ENCODE data around the gene WWOX.

Gene WWOX

DNA sequence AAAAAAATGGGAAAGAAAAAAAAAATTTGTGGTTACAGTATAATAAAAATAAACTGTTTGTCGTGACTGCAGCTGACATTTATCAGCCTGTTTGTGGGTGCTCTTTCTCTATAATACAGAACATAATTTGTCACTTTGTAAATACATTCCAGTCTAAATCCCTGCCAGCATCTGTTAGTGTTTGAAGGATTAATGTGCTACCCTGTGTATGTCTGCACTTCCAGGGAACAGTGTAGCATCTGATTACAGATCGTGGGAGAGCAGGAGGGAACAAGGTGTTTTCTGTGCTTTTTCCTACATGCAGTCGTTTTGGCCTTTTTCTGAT is 265.1 kb downstream of the WWOX start:
- no peak for DNase-seq (ENCODE audit: low read depth in 1 of 2, low spot score in 1 of 2)
- TF ChIP-seq JUND (IDR thresholded peaks at IDR 0.05; ENCODE audit: low read depth) = no peak
- in situ Hi-C loops (cut with HindIII; ENCODE audit: low pct_unique_long_range_greater_than_20kb, low sequenced_read_pairs) = no loop called here

DNA sequence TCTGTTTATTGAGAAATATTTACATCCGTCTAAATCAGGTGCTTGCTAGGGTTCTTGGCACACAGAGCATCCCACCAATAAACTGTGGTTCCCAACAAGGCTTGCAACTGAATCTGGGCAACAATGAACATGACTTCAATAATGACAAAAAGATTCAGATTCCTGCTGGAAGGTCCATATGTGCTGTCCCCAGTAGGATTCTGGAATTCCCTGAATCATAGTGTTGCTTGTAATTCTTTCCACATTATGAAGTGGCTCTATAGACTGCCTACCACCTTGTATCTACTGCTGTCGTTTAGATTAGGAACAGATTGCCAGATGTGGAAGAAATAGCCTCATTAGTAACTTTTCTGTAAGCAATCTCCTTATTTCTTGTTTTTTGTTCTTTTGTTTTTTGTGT is 265.9 kb downstream of the WWOX start:
- TF ChIP-seq JUND (IDR thresholded peaks at IDR 0.05; ENCODE audit: low read depth) = no peak
- DNase-seq (ENCODE audit: low read depth in 1 of 2, low spot score in 1 of 2) = no peak
- in situ Hi-C loops (cut with HindIII; ENCODE audit: low pct_unique_long_range_greater_than_20kb, low sequenced_read_pairs) = no loop called here

DNA sequence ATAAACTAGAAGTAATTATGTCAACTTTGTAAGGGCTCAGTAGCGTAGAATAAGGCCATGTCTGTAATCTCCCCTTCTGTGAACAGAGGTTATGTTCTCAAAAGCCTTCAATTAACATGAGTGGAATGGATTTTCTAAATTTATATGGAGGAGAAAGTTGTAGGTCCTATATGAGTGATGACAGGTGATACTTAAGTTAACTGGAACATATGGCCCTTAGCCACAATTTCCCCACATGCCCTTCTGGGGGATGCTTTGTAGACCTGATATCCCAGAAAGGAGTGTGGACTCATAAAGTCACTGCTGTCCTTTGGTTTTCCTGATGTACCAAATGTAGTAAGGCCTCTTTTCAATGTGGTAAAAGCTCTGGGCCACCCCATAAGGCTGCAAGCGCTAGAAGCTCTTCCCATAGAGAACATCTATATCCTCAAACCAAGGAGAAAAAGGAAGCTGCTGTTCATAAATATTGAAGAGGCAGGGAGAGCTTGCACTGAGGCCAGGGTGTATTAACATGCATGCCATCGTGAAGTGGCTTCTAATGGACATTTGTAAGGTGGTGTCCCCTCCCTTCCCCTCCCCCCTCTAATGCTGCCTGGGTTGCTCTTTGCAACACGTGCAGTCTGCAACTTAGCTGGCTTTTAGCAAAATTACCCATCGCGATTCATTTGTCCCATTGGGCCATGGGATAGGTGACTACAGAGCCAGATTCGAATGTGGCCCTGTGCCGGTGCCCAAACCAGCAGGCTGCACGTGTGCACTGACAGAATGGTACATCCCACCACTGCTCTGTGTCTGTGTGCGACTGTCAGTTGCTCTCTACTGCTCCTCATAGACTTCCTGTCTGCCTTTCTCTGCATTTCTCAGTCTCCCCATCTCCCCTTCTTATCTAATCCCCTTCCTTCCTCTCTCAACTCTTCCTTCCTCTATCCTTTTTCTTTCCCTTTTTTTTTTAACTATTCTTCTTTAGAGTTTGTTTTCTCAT is 269.0 kb downstream of the WWOX start:
- in situ Hi-C loops (cut with HindIII; ENCODE audit: low pct_unique_long_range_greater_than_20kb, low sequenced_read_pairs) = no loop called here
- no peak for DNase-seq (ENCODE audit: low read depth in 1 of 2, low spot score in 1 of 2)
- no peak for TF ChIP-seq JUND (IDR thresholded peaks at IDR 0.05; ENCODE audit: low read depth)

DNA sequence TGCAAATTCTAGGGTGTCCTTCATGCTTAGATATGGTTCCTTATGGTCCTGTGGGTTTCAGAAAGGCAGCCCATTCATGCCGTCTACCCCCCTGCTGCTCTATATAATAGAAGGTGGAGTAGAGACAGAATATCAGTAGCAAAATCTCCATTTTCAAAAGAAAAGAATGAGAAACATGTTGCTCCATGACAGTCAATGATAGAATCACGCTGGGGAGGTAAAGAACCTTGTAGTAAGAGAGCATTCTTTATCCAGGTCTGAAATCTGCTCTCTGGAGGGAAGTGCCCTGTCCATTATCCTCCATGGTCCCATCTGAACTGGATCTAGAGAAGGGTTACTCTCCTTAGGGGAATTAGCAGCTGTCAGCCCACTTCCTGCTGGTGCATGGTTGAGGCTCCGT is 272.8 kb downstream of the WWOX start:
- TF ChIP-seq JUND (IDR thresholded peaks at IDR 0.05; ENCODE audit: low read depth) = no peak
- no peak for DNase-seq (ENCODE audit: low read depth in 1 of 2, low spot score in 1 of 2)
- in situ Hi-C loops (cut with HindIII; ENCODE audit: low pct_unique_long_range_greater_than_20kb, low sequenced_read_pairs) = no loop called here

DNA sequence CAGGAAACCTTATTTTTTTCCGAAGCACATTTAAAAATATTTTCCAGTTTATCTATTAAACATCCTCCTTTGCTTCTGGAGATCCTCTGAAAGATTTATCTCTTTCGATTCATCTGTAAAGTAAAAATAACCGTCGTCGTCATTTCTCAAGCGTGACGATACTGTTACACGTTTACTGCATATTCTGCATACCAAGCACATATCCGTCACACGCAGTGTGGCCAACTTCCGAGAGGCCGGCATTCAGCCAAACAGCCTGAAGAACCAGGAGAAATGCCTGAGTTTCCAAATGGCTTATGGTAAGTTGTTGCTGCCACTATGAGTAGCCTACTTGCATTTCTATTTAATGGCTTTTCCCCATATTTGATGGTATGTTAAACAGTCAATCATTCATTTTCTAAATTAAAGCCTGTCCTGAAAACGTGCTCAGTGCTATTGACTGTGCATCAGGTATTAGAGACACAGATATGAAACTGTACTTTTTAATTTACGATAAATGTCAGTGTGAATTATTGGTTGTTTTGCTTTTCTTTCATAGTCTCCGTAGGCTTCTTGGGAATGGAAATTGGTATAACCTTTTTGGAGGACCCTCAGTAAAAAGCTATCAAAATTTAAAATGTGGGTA is 275.7 kb downstream of the WWOX start:
- no peak for DNase-seq (ENCODE audit: low read depth in 1 of 2, low spot score in 1 of 2)
- in situ Hi-C loops (cut with HindIII; ENCODE audit: low pct_unique_long_range_greater_than_20kb, low sequenced_read_pairs) = no loop called here
- no peak for TF ChIP-seq JUND (IDR thresholded peaks at IDR 0.05; ENCODE audit: low read depth)

DNA sequence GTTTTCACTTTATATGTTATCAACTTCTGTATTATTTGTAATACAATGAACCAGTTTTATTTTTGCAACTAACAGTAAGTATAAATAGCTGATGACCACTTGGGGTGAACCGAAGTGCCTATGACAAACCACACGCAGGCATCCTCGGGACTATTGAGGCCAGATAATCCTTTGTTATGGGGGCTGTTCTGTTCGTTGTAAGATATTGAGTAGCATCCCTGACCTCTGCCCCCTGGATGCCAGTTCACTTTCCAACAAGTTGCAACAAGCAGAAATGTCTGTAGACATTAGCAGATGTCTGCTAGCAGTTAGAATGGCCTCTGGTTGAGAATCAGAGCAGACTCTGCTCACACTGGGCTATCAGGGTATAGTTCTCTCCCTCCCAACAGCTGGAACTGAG is 277.0 kb downstream of the WWOX start:
- in situ Hi-C loops (cut with HindIII; ENCODE audit: low pct_unique_long_range_greater_than_20kb, low sequenced_read_pairs) = no loop called here

DNA sequence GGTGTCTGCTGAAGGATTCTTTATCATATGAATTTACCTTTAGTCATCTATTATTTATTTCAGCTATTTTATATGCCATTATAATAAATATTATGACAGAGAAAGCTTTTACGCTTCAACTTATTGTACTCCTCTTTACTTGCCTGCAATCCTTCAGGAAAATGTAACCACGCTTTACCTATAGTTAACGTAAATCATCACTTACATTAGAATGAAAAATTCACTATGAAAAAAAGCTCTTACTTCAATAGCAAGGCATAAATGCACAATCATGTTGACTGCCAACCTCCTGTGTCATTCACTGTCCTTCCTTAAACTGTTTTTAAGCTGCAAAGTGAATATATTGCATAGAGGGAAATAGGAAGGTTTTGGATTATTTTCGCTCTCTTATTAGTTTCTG is 277.9 kb downstream of the WWOX start:
- in situ Hi-C loops (cut with HindIII; ENCODE audit: low pct_unique_long_range_greater_than_20kb, low sequenced_read_pairs) = no loop called here
- no peak for TF ChIP-seq JUND (IDR thresholded peaks at IDR 0.05; ENCODE audit: low read depth)
- no peak for DNase-seq (ENCODE audit: low read depth in 1 of 2, low spot score in 1 of 2)

More for the DNA sequence above, 277.0 kb downstream of the WWOX start:
- TF ChIP-seq JUND (IDR thresholded peaks at IDR 0.05; ENCODE audit: low read depth) = no peak
- DNase-seq (ENCODE audit: low read depth in 1 of 2, low spot score in 1 of 2) = no peak

DNA sequence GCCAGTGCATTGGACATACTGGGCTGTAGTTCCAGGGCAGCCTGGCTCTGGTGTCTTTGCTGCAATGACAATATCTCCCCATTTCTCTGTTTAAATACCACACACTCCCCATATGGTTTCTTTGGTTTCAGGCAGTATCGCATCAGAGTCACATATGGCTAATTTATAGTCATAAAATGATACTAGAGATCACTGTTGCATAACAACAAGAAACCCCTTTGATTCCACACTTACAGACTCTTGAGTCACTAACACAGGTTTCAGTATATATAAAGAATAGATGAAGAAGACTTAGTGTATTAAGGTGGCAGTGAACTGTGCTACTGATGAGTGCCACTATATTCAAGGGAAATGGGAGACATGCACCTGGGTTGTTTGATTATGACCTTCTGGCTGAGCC is 281.6 kb downstream of the WWOX start:
- no peak for TF ChIP-seq JUND (IDR thresholded peaks at IDR 0.05; ENCODE audit: low read depth)
- in situ Hi-C loops (cut with HindIII; ENCODE audit: low pct_unique_long_range_greater_than_20kb, low sequenced_read_pairs) = no loop called here
- DNase-seq (ENCODE audit: low read depth in 1 of 2, low spot score in 1 of 2) = no peak

DNA sequence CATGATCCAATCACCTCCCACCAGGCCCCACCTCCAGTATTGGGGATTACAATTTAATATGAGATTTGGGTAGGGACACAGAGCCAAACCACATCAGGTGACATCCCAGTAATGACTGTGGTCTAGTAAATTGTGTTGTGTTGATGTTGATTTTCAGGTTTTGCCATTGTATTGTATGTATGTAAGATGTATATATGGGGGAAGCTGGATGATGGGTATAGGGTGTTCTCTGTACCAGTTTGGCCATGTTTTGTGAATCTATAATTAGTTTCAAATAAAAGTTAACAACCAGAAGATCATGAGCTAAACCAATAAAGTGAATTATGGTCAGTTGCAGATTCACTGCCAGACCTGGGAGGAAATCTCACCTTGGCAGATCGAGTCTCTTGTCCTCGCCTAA is 283.7 kb downstream of the WWOX start:
- DNase-seq (ENCODE audit: low read depth in 1 of 2, low spot score in 1 of 2) = no peak
- in situ Hi-C loops (cut with HindIII; ENCODE audit: low pct_unique_long_range_greater_than_20kb, low sequenced_read_pairs) = no loop called here
- no peak for TF ChIP-seq JUND (IDR thresholded peaks at IDR 0.05; ENCODE audit: low read depth)

DNA sequence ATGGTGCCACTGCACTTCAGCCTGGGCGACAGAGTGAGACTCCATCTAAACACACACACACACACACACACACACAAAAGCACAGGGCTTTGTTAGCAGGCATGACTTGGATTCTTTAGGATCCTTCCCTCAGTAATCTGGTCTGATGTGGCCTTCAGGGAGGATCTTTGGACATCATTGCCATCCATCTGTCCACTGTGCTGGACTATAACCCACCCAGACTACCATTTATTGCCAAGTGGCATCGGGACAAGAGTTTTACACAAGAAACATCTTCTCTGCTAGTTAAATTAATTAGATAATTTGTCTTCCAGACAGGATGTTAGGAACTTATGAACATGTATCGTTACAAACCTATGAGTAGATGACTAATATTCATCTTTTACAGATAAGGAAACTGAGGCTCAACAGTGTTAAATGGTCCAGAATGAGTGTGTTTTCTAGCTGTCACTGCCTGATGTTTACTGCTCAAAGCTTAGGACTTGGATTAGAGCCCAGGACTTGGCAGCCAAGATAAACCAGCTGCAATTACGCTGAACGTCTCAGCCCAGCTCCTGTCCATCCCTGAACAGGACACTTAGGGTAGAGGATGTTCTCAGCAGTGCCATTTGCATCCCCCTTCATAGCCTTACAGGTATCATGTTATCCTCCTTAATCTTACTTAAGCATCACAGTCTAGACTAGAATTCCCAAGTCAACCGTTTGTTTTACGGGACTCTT is 285.8 kb downstream of the WWOX start:
- no peak for TF ChIP-seq JUND (IDR thresholded peaks at IDR 0.05; ENCODE audit: low read depth)
- DNase-seq (ENCODE audit: low read depth in 1 of 2, low spot score in 1 of 2) = no peak
- in situ Hi-C loops (cut with HindIII; ENCODE audit: low pct_unique_long_range_greater_than_20kb, low sequenced_read_pairs) = no loop called here

DNA sequence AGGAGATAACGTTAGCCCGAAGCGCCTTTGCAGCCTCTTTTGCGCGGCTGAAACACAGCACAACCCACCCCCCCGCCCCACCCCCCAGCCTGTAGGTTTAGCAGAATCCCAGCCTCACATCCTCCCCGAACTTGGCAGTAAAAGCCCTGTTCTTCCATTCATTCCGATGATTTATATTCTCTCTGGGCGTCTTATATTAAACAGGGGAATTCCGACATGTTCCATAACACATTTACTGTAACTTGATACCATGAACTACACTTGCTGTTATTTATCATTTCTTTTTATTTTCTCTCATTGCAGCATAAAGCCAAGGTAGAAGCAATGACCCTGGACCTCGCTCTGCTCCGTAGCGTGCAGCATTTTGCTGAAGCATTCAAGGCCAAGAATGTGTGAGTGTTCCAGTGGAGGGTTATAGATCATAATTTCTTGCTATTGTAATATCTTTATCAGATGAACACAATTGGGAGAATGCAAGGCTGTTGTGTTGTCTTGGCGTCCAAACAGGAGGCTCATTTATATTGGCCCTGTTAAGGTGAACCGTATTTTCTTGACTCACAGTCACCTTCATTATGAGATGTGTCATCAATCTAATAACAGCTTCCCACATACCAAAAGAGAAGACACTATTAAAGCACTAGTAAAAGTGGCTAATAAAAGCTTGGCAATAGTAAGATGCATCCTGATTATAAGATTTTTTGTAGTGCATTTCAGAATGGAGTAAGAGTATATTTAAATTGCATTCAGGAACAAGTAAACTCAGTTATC is 287.3 kb downstream of the WWOX start:
- DNase-seq (ENCODE audit: low read depth in 1 of 2, low spot score in 1 of 2) = no peak
- no peak for TF ChIP-seq JUND (IDR thresholded peaks at IDR 0.05; ENCODE audit: low read depth)
- in situ Hi-C loops (cut with HindIII; ENCODE audit: low pct_unique_long_range_greater_than_20kb, low sequenced_read_pairs) = no loop called here

DNA sequence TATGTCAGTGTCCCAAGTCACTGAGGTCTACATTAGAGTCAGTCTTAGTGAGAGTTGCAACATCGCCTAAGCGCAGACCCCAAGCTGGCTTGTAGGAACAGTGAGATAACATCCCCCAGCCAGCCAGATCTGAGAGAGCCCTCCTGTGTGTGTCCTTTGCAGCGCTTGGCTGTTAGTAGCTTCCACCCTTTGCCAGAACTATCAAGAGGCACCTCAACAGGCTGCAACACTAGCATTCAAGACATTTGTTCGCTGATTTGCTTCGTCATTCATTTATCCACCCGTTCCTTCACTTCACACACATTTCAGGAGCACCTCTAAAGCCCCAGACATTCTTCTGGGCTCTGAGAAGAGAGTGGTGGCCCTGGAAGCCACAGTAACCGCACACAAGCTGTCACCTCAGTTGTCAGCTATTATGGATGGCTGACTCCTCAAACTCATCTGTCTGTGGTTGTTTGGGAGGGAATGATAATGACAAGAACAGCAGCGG is 289.6 kb downstream of the WWOX start:
- in situ Hi-C loops (cut with HindIII; ENCODE audit: low pct_unique_long_range_greater_than_20kb, low sequenced_read_pairs) = no loop called here
- no peak for TF ChIP-seq JUND (IDR thresholded peaks at IDR 0.05; ENCODE audit: low read depth)
- no peak for DNase-seq (ENCODE audit: low read depth in 1 of 2, low spot score in 1 of 2)
